Keratinocyte (primary cell): ENCODE measurements around the gene GPR75. TPM values are rescaled to one million over a fixed set of nuclear protein-coding genes. Genes with fewer than 3 reads are reported as not detected.

Experiments used
- DNase-seq: peaks from one replicate; pipeline ENCODE4 v3.0.0-alpha.2; 2011; ENCODE audit warnings: low read depth, missing footprints, low spot score
- FAIRE-seq: peaks from 2 replicates; lab custom pipeline; 2011; peaks lifted over from hg19 to GRCh38; lab: Jason Lieb, UNC
- H2AFZ ChIP-seq: 2 replicates; pipeline ENCODE4 v1.6.0; 2012; ENCODE audit warnings: low read length, control low read depth, inconsistent platforms; ENCODE audit not compliant: control insufficient read depth
- H3K27ac ChIP-seq: 2 replicates; pipeline ENCODE4 v1.5.1; 2011; ENCODE audit warnings: low read length; ENCODE audit not compliant: control insufficient read depth, insufficient read depth
- H3K27me3 ChIP-seq: 3 replicates; pipeline ENCODE4 v1.6.0; 2011; ENCODE audit warnings: low read length; ENCODE audit not compliant: control insufficient read depth, insufficient read depth; ENCODE audit errors: extremely low read depth
- H3K36me3 ChIP-seq, 2 experiments: 2 replicates in 1 of 2; 3 replicates in 1 of 2; pipeline ENCODE4 v1.5.1; 2011; ENCODE audit warnings: low read length in 2 of 2, mild to moderate bottlenecking in 1 of 2; ENCODE audit not compliant: control insufficient read depth in 2 of 2, insufficient read depth in 2 of 2; ENCODE audit errors: extremely low read depth in 1 of 2
- H3K4me1 ChIP-seq: 3 replicates; pipeline ENCODE4 v1.5.1; 2011; ENCODE audit warnings: low read length; ENCODE audit not compliant: control insufficient read depth, insufficient read depth; ENCODE audit errors: extremely low read depth
- H3K4me2 ChIP-seq: 3 replicates; pipeline ENCODE4 v1.6.0; 2011; ENCODE audit warnings: low read depth, low read length; ENCODE audit not compliant: control insufficient read depth, insufficient read depth; ENCODE audit errors: extremely low read depth
- H3K4me3 ChIP-seq, 3 experiments: fragments of 200-600 bp in 1 of 3; sonication (generic) in 1 of 3; 2 replicates in 2 of 3; 3 replicates in 1 of 3; pipeline ENCODE4 v1.5.1; 2011 to 2016; ENCODE audit warnings: low read length in 3 of 3, mild to moderate bottlenecking in 3 of 3, control low read depth in 2 of 3, inconsistent platforms in 1 of 3, low read depth in 1 of 3, mixed read lengths in 1 of 3, mixed run types in 1 of 3, moderate library complexity in 1 of 3; ENCODE audit not compliant: control insufficient read depth in 2 of 3, insufficient read depth in 2 of 3; ENCODE audit errors: extremely low read depth in 1 of 3
- H3K79me2 ChIP-seq: 2 replicates; pipeline ENCODE4 v1.6.0; 2012; ENCODE audit warnings: low read length; ENCODE audit not compliant: control insufficient read depth, insufficient read depth
- H3K9ac ChIP-seq: 3 replicates; pipeline ENCODE4 v1.6.0; 2011; ENCODE audit warnings: low read length; ENCODE audit not compliant: control insufficient read depth, insufficient read depth; ENCODE audit errors: extremely low read depth
- H3K9me1 ChIP-seq: 3 replicates; pipeline ENCODE4 v1.6.0; 2011; ENCODE audit warnings: low read length; ENCODE audit not compliant: control insufficient read depth, insufficient read depth; ENCODE audit errors: extremely low read depth
- H3K9me3 ChIP-seq: 2 replicates; pipeline ENCODE4 v1.5.1; 2012; ENCODE audit warnings: low read depth, low read length; ENCODE audit not compliant: control insufficient read depth
- H4K20me1 ChIP-seq: 3 replicates; pipeline ENCODE4 v1.6.0; 2011; ENCODE audit warnings: low read length; ENCODE audit not compliant: control insufficient read depth, insufficient read depth; ENCODE audit errors: extremely low read depth
- EZH2 ChIP-seq: IDR thresholded peaks from one replicate; pipeline ENCODE4 v1.6.1; 2012; ENCODE audit warnings: inconsistent platforms, mild to moderate bottlenecking, low read length, moderate library complexity
- dilution Hi-C: fragments of 300-500 bp; cut with MboI; formaldehyde crosslinking; loops from one replicate; pipeline ENCODE4 v1.7.0; 2020; ENCODE audit warnings: low sequenced_read_pairs; ENCODE audit not compliant: extremely low pct_ligation_motif_present
- polyA plus RNA-seq, 5 experiments: library from polyadenylated mRNA; depleted of rRNA in 3 of 5; stranded (reverse) in 3 of 5; stranded (forward) in 1 of 5; unstranded in 1 of 5; fragments of >200 nt; gene quantifications; 1 replicate in 1 of 5; 2 replicates in 3 of 5; 3 replicates in 1 of 5; pipeline versions ENCODE4 v1.2.1 to v1.2.3, GENCODE V29; 2011 to 2012; ENCODE audit warnings: missing spikeins in 2 of 5, low read depth in 1 of 5, low replicate concordance in 1 of 5
- TF ChIP-seq, protein P1 (sequence below), 3 experiments: IDR thresholded peaks in 1 of 3; conservative IDR thresholded peaks in 1 of 3; optimal IDR thresholded peaks in 1 of 3; 2 replicates in 2 of 3; 3 replicates in 1 of 3; pipeline versions ENCODE3 to v1.5.1; 2011; ENCODE audit warnings: low read length in 3 of 3, mild to moderate bottlenecking in 3 of 3, moderate library complexity in 2 of 3, control low read depth in 1 of 3, inconsistent platforms in 1 of 3; ENCODE audit not compliant: insufficient read depth in 2 of 3; ENCODE audit errors: extremely low read depth in 1 of 3

The GPR75 gene
- polyA plus RNA-seq, 1 donor (not counting 4 experiments of a cell fraction or from before 2014, with no cell fraction given) = 2.7 TPM

DNA sequence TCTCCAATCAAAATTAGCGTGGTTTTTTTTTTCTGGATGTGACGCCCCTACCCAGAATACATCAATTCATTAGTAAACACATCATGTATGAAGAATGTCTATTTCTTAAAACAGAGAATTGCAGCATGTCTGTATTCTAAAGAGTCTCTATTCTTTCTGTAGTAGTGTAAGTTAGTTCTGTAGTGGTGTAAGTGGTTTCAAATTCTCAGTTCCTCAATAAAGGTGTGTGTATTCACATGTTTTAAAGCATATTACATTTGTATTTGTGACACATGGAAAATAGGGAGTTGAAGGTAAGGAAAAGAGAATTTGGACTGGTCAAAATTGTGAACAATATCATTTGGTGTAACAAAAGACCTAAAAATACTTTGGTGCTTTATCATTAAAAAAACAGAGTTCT lies 8.0 kb upstream of the GPR75 start:
- H3K9me3 ChIP-seq = no peaks in the 10 kb centered on the region
- dilution Hi-C loops = no loop called here
- no peak overlapping the region for H3K4me2 ChIP-seq
- H3K4me3 ChIP-seq = no peak overlapping the region
- peaks cover 13 to 31% of the 10 kb centered on the region in 2 experiments for H3K36me3 ChIP-seq
- TF ChIP-seq, protein P1, sequence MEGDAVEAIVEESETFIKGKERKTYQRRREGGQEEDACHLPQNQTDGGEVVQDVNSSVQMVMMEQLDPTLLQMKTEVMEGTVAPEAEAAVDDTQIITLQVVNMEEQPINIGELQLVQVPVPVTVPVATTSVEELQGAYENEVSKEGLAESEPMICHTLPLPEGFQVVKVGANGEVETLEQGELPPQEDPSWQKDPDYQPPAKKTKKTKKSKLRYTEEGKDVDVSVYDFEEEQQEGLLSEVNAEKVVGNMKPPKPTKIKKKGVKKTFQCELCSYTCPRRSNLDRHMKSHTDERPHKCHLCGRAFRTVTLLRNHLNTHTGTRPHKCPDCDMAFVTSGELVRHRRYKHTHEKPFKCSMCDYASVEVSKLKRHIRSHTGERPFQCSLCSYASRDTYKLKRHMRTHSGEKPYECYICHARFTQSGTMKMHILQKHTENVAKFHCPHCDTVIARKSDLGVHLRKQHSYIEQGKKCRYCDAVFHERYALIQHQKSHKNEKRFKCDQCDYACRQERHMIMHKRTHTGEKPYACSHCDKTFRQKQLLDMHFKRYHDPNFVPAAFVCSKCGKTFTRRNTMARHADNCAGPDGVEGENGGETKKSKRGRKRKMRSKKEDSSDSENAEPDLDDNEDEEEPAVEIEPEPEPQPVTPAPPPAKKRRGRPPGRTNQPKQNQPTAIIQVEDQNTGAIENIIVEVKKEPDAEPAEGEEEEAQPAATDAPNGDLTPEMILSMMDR (optimal IDR thresholded peaks at IDR 0.05 in 1 of 3, IDR thresholded peaks at IDR 0.05 in 1 of 3, conservative IDR thresholded peaks at IDR 0.05 in 1 of 3; ENCODE audit: extremely low read depth in 1 of 3, insufficient read depth in 2 of 3, low read length in 3 of 3) = no peak
- no peak for TF ChIP-seq EZH2
- H3K9ac ChIP-seq = no peak overlapping the region
- H3K4me1 ChIP-seq = peaks cover 12% of the 10 kb centered on the region
- DNase-seq (no peak), FAIRE-seq (no peak)
- H4K20me1 ChIP-seq = no peaks in the 10 kb centered on the region
- no peak overlapping the region for H3K27ac ChIP-seq
- no peaks in the 10 kb centered on the region for H3K9me1 ChIP-seq
- no peaks in the 10 kb centered on the region for H3K27me3 ChIP-seq
- H2AFZ ChIP-seq = no peak overlapping the region
- H3K79me2 ChIP-seq = no peaks in the 10 kb centered on the region

DNA sequence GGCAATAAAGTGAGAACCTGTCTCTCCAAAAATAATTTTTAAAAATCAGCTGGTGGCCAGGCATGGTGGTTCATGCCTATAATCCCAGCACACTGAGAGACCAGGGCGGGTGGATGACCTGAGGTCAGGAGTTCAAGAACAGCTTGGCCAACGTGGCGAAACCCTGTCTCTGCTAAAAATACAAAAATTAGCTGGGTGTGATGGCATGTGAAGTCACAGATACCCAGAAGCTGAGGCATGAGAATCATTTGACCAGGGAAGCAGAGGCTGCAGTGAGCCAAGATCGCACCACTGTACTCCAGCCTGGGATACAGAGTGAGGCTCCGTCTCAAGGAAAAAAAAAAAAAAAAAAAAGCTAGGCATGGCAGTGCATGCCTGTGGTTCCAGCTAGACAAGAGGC lies 7.4 kb upstream of the GPR75 start:
- no peak overlapping the region for H3K27ac ChIP-seq
- no peaks in the 10 kb centered on the region for H3K9me3 ChIP-seq
- no peak overlapping the region for H3K4me2 ChIP-seq
- no peak overlapping the region for H3K9ac ChIP-seq
- H3K4me1 ChIP-seq = peaks cover 12% of the 10 kb centered on the region
- no peaks in the 10 kb centered on the region for H4K20me1 ChIP-seq
- H3K9me1 ChIP-seq = no peaks in the 10 kb centered on the region
- no peaks in the 10 kb centered on the region for H3K27me3 ChIP-seq
- no peak overlapping the region for H3K4me3 ChIP-seq
- H3K36me3 ChIP-seq = peaks cover 13 to 32% of the 10 kb centered on the region in 2 experiments
- no peak overlapping the region for H2AFZ ChIP-seq
- no peaks in the 10 kb centered on the region for H3K79me2 ChIP-seq
- FAIRE-seq (no peak), DNase-seq (no peak)
- TF ChIP-seq EZH2 = no peak
- TF ChIP-seq, protein P1 (optimal IDR thresholded peaks at IDR 0.05 in 1 of 3, IDR thresholded peaks at IDR 0.05 in 1 of 3, conservative IDR thresholded peaks at IDR 0.05 in 1 of 3; ENCODE audit: extremely low read depth in 1 of 3, insufficient read depth in 2 of 3, low read length in 3 of 3) = no peak
- dilution Hi-C loops = no loop called here
